ENCODE data around the gene LIPG. TPM values are rescaled to one million over a fixed set of nuclear protein-coding genes. Genes with fewer than 3 reads are reported as not detected.

LIPG gene
- total and polyA plus RNA-seq, 2 of the 13 experiments (the other 11 are each of a cell fraction or from before 2014, with no cell fraction given): 0.96 to 10.8 TPM

DNA sequence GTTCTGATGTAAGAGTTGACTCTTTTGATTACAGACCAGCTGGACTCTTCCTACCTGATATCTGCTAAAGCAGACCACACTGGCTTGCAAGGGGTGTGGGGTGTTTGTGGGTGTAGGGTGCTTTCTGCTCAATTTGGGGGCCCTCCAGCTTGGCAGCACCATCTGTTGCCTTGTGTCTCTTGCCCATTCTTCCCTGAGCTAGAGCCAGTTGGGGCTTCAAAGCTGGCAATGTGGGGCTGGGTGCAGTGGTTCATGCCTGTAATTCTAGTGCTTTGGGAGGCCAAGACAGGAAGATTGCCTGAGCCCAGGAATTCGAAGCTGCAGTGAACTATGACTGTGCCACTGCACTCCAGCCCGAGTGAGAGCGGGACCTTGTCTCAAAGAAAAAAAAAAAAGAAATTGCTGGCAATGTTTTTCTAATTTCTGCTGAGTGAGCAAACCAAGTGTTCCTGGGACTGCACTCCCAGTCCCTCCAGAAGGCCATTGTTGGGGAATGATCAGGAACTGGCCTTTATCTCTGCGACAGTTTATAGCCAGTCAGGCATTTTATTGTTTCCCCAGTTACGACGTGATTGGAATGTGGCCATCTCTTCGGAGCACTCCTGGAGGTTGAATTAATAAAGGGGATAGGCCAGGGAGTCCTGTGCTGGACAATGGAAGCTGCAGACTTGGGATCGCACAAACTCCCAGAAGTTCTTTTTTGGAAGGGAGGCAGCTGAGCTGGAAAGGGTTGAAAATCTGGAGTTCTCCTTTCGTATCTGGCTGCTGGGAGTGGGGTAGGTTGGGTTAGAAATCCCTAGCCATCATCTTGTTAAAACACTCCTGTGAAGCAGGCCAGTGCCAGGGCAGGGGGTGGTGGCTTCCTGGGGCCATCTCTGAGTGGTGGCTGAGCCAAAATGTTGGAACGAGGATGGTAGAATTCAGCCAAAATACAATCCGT, 57.2 kb downstream of the LIPG start:
- Histone ChIP-seq H3K79me2 (ENCODE audit: insufficient read depth, low read length) (no peaks in the 10 kb centered on the region), H3K9me3 (ENCODE audit: low read length) (no peaks in the 10 kb centered on the region), H3K4me1 (ENCODE audit: insufficient read depth, low read length) (peaks cover 1% of the 10 kb centered on the region; the same call in 1 of the 2 replicates), H3K27ac (ENCODE audit: extremely low read length, insufficient read depth, low read length) (no peak overlapping the region), H2AFZ (ENCODE audit: low read length) (no peak overlapping the region), H4K20me1 (ENCODE audit: insufficient read depth, low read length) (no peaks in the 10 kb centered on the region), H3K9ac (ENCODE audit: insufficient read depth, low read depth, low read length) (no peak overlapping the region), H3K4me2 (ENCODE audit: low read depth, low read length) (no peak overlapping the region), H3K27me3 (ENCODE audit: control insufficient read depth in 1 of 2, insufficient read depth in 2 of 2, low read length in 2 of 2) (peaks cover 0 to 21% of the 10 kb centered on the region in 2 experiments; a peak in 3 of 5 replicates), H3K36me3 (replicated peaks in 1 of 2; ENCODE audit: control insufficient read depth in 1 of 2, insufficient read depth in 2 of 2, low read length in 2 of 2) (no peaks in the 10 kb centered on the region), H3K4me3 (replicated peaks in 1 of 3; ENCODE audit: insufficient read depth in 1 of 3, low read depth in 2 of 3, low read length in 3 of 3) (no peak overlapping the region)
- no peak for ATAC-seq
- intact Hi-C loops (cut with micrococcal nuclease; ENCODE audit: unreplicated experiment) (no loop called here), in situ Hi-C loops (cut with HindIII; ENCODE audit: extremely low pct_ligation_motif_present, low pct_unique_long_range_greater_than_20kb) (no loop called here)
- WGBS (ENCODE audit: low lambda C conversion rate): 49% methylated on average over 11 of the region's 11 CpGs
- no peak for DNase-seq (ENCODE audit: low spot score)
- TF ChIP-seq MAFF (IDR thresholded peaks at IDR 0.05; ENCODE audit: low read depth, low read length) (peak; percentile 67), SRSF9 (IDR thresholded peaks at IDR 0.05; ENCODE audit: borderline replicate concordance, insufficient read depth, low read depth, low read length, poor library complexity, severe bottlenecking) (no peak), MAFK (conservative IDR thresholded peaks at IDR 0.05 in 1 of 2, IDR thresholded peaks at IDR 0.05 in 1 of 2; ENCODE audit: low read length in 2 of 2) (peak; percentile 46 to 72; a peak in 2 of 4 replicates)
- TF ChIP-seq, protein P1, sequence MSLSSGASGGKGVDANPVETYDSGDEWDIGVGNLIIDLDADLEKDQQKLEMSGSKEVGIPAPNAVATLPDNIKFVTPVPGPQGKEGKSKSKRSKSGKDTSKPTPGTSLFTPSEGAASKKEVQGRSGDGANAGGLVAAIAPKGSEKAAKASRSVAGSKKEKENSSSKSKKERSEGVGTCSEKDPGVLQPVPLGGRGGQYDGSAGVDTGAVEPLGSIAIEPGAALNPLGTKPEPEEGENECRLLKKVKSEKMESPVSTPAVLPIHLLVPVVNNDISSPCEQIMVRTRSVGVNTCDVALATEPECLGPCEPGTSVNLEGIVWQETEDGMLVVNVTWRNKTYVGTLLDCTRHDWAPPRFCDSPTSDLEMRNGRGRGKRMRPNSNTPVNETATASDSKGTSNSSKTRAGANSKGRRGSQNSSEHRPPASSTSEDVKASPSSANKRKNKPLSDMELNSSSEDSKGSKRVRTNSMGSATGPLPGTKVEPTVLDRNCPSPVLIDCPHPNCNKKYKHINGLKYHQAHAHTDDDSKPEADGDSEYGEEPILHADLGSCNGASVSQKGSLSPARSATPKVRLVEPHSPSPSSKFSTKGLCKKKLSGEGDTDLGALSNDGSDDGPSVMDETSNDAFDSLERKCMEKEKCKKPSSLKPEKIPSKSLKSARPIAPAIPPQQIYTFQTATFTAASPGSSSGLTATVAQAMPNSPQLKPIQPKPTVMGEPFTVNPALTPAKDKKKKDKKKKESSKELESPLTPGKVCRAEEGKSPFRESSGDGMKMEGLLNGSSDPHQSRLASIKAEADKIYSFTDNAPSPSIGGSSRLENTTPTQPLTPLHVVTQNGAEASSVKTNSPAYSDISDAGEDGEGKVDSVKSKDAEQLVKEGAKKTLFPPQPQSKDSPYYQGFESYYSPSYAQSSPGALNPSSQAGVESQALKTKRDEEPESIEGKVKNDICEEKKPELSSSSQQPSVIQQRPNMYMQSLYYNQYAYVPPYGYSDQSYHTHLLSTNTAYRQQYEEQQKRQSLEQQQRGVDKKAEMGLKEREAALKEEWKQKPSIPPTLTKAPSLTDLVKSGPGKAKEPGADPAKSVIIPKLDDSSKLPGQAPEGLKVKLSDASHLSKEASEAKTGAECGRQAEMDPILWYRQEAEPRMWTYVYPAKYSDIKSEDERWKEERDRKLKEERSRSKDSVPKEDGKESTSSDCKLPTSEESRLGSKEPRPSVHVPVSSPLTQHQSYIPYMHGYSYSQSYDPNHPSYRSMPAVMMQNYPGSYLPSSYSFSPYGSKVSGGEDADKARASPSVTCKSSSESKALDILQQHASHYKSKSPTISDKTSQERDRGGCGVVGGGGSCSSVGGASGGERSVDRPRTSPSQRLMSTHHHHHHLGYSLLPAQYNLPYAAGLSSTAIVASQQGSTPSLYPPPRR (CRISPR knock-in tag; IDR thresholded peaks at IDR 0.05; ENCODE audit: borderline replicate concordance): no peak
- TF ChIP-seq, protein P2, sequence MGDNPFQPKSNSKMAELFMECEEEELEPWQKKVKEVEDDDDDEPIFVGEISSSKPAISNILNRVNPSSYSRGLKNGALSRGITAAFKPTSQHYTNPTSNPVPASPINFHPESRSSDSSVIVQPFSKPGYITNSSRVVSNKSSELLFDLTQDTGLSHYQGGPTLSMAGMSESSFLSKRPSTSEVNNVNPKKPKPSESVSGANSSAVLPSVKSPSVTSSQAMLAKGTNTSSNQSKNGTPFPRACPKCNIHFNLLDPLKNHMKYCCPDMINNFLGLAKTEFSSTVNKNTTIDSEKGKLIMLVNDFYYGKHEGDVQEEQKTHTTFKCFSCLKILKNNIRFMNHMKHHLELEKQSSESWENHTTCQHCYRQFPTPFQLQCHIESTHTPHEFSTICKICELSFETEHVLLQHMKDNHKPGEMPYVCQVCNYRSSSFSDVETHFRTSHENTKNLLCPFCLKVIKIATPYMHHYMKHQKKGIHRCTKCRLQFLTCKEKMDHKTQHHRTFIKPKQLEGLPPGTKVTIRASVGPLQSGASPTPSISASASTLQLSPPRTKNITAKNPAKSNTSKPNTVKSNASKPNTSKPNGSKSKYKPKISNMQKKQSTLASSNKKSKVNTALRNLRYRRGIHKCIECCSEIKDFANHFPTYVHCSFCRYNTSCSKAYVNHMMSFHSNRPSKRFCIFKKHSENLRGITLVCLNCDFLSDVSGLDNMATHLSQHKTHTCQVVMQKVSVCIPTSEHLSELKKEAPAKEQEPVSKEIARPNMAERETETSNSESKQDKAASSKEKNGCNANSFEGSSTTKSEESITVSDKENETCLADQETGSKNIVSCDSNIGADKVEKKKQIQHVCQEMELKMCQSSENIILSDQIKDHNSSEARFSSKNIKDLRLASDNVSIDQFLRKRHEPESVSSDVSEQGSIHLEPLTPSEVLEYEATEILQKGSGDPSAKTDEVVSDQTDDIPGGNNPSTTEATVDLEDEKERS (CRISPR knock-in tag; IDR thresholded peaks at IDR 0.05): no peak
- no peak for FAIRE-seq
- POLR2A ChIA-PET: no interaction called here
- CTCF ChIA-PET (ENCODE audit: low intra/inter-chr PET ratio, low total read pairs): no interaction called here
- BruUV-seq (replicated peaks): no TSS peak
